GM23338 (cell line): ENCODE data around the gene PSMG1. TPM values are rescaled to one million over a fixed set of nuclear protein-coding genes. Genes with fewer than 3 reads are reported as not detected.

Experiments
- ATAC-seq: fragments of 200-7000 bp; cut with Tn5 transposase; 3 replicates; pipeline ENCODE4 v1.9.1; 2020
- DNase-seq: peaks from one replicate; pipeline ENCODE4 v3.0.0-alpha.2; 2015; ENCODE audit warnings: low spot score
- H2AFZ ChIP-seq: fragments of 200-600 bp; sonication (generic); 2 replicates; pipeline ENCODE4 v1.8.0; 2016; ENCODE audit warnings: antibody characterized with exemption, mild to moderate bottlenecking, moderate library complexity
- H3F3A ChIP-seq: fragments of 200-600 bp; sonication (generic); replicated peaks from 2 replicates; pipeline ENCODE4 v1.8.0; 2017; ENCODE audit warnings: antibody characterized with exemption, mixed run types, low read depth
- H3K27ac ChIP-seq: fragments of 200-600 bp; sonication (generic); 2 replicates; pipeline ENCODE4 v1.6.1; 2016; ENCODE audit warnings: low read depth
- H3K27me3 ChIP-seq: fragments of 200-600 bp; sonication (generic); 2 replicates; pipeline ENCODE4 v1.8.0; 2016; ENCODE audit warnings: mild to moderate bottlenecking, mixed run types, moderate library complexity; ENCODE audit not compliant: insufficient read depth
- H3K36me3 ChIP-seq: fragments of 200-600 bp; sonication (generic); 2 replicates; pipeline ENCODE4 v1.8.0; 2016; ENCODE audit warnings: mild to moderate bottlenecking; ENCODE audit not compliant: insufficient read depth
- H3K4me1 ChIP-seq: fragments of 200-600 bp; sonication (generic); 2 replicates; pipeline ENCODE4 v1.8.0; 2016; ENCODE audit warnings: mild to moderate bottlenecking, moderate library complexity; ENCODE audit not compliant: insufficient read depth
- H3K4me2 ChIP-seq: fragments of 200-600 bp; sonication (generic); 2 replicates; pipeline ENCODE4 v1.7.1; 2017; ENCODE audit warnings: mixed run types
- H3K4me3 ChIP-seq: fragments of 200-600 bp; sonication (generic); 2 replicates; pipeline ENCODE4 v1.6.1; 2016; ENCODE audit warnings: mixed run types
- H3K79me2 ChIP-seq: fragments of 200-600 bp; sonication (generic); replicated peaks from 2 replicates; pipeline ENCODE4 v1.8.0; 2017; ENCODE audit warnings: mild to moderate bottlenecking; ENCODE audit not compliant: insufficient read depth
- H3K9me2 ChIP-seq: fragments of 200-600 bp; sonication (generic); 2 replicates; pipeline ENCODE4 v1.8.0; 2017; ENCODE audit not compliant: insufficient read depth
- H4K20me1 ChIP-seq: fragments of 200-600 bp; sonication (generic); replicated peaks from 2 replicates; pipeline ENCODE4 v1.8.0; 2017; ENCODE audit warnings: mild to moderate bottlenecking; ENCODE audit not compliant: insufficient read depth
- H3K27ac Mint-ChIP-seq: 2 replicates; pipeline ENCODE4 v1.8.0; 2020; ENCODE audit warnings: inconsistent platforms, mild to moderate bottlenecking, moderate library complexity, mixed read lengths
- H3K27me3 Mint-ChIP-seq: 3 replicates; pipeline ENCODE4 v1.8.0; 2022; ENCODE audit warnings: low read depth, mild to moderate bottlenecking, moderate library complexity, mixed read lengths, inconsistent platforms; ENCODE audit not compliant: insufficient read depth, poor library complexity
- H3K36me3 Mint-ChIP-seq: 3 replicates; pipeline ENCODE4 v1.8.0; 2021; ENCODE audit warnings: low read depth, mild to moderate bottlenecking, inconsistent platforms, moderate library complexity, mixed read lengths
- H3K4me1 Mint-ChIP-seq: 3 replicates; pipeline ENCODE4 v1.8.0; 2020; ENCODE audit warnings: mild to moderate bottlenecking, inconsistent platforms, mixed read lengths
- H3K4me3 Mint-ChIP-seq: 3 replicates; pipeline ENCODE4 v1.8.0; 2021; ENCODE audit warnings: moderate library complexity, mild to moderate bottlenecking, inconsistent platforms, mixed read lengths
- H3K9me3 Mint-ChIP-seq: 3 replicates; pipeline ENCODE4 v1.8.0; 2020; ENCODE audit warnings: moderate library complexity, mild to moderate bottlenecking, inconsistent platforms, mixed read lengths
- CREB1 ChIP-seq: fragments of 250-450 bp; sonication (Bioruptor Pico); IDR thresholded peaks from 2 replicates; pipeline ENCODE4 v1.5.0; 2020; ENCODE audit warnings: low read depth, mild to moderate bottlenecking, moderate library complexity
- CTCF ChIP-seq, 2 experiments: fragments of 200-600 bp in 1 of 2; sonication (generic) in 1 of 2; conservative IDR thresholded peaks; 2 replicates each; pipeline versions ENCODE4 v1.5.1 to v1.6.1; 2016 to 2017; ENCODE audit warnings: antibody characterized with exemption in 2 of 2, low read depth in 2 of 2, mild to moderate bottlenecking in 2 of 2, moderate library complexity in 1 of 2
- ETS1 ChIP-seq: IDR thresholded peaks from 2 replicates; pipeline ENCODE4 v1.6.1; 2016; ENCODE audit warnings: antibody characterized with exemption
- NANOG ChIP-seq: IDR thresholded peaks from 2 replicates; pipeline ENCODE4 v1.6.1; 2016; ENCODE audit warnings: antibody characterized with exemption, borderline replicate concordance
- POLR2AphosphoS5 ChIP-seq: IDR thresholded peaks from 2 replicates; pipeline ENCODE4 v1.6.1; 2016; ENCODE audit warnings: antibody characterized with exemption, low read depth
- ZNF462 ChIP-seq: fragments of 250-450 bp; sonication (Bioruptor Pico); IDR thresholded peaks from 2 replicates; pipeline ENCODE4 v1.5.0; 2020; ENCODE audit warnings: mild to moderate bottlenecking, moderate library complexity
- polyA plus RNA-seq: library from polyadenylated mRNA; unstranded; fragments of >200 nt; fragmentation: Nextera tagmentation; extraction: Ambion mirVana; gene quantifications from 2 replicates; pipeline ENCODE4 v1.2.1, GENCODE V29; 2016
- total RNA-seq: library from RNA; depleted of rRNA; stranded (reverse); fragments of >200 nt; shearing (Covaris generic); gene quantifications from 2 replicates; pipeline ENCODE4 v1.2.3, GENCODE V29; 2014

Gene PSMG1
- total and polyA plus RNA-seq, 2 experiments from 2014 or later, result 78.4 to 158 TPM

- Histone ChIP-seq H3K4me3 (no peak overlapping the region), H3K36me3 (peaks cover 4% of the 10 kb centered on the region; the same call in 1 of the 2 replicates), H3K27me3 (no peaks in the 10 kb centered on the region), H3K4me1 (peaks cover 16% of the 10 kb centered on the region; the same call in 1 of the 2 replicates), H3K4me2 (no peak overlapping the region), H4K20me1 (peaks cover 8% of the 10 kb centered on the region), H3K9me2 (no peaks in the 10 kb centered on the region), H3K27ac (no peak overlapping the region), H3F3A (no peaks in the 10 kb centered on the region; the same call in 1 of the 2 replicates), H2AFZ (no peak overlapping the region), H3K79me2 (peaks cover 39% of the 10 kb centered on the region)
- H3K27ac Mint-ChIP-seq, result no peak overlapping the region
- TF ChIP-seq CTCF (conservative IDR thresholded peaks at IDR 0.05; ENCODE audit: low read depth in 2 of 2) (peak in 1 of 2 experiments; percentile 37; a peak in 1 of 4 replicates), POLR2AphosphoS5 (no peak), NANOG (no peak), CREB1 (CRISPR knock-in tag) (no peak), ETS1 (no peak), ZNF462 (CRISPR knock-in tag) (no peak)
- ATAC-seq, result no peak
- peaks cover 8% of the 10 kb centered on the region for H3K27me3 Mint-ChIP-seq
- peaks cover 20% of the 10 kb centered on the region for H3K4me1 Mint-ChIP-seq
- no peaks in the 10 kb centered on the region for H3K9me3 Mint-ChIP-seq
- DNase-seq, result peak; percentile 24
- no peak overlapping the region for H3K4me3 Mint-ChIP-seq
- peaks cover 39% of the 10 kb centered on the region for H3K36me3 Mint-ChIP-seq
Measured at GRCh38 chr21:39180429-39181019, 2.7 kb downstream of the PSMG1 start.
